GM21528 (cell line): ENCODE data around the gene ST6GAL1.
A peak's percentile ranks its signal among the peaks of the same experiment; 100 is the strongest.
"Not testable (repeated sequence)": the region's sequence is repeated elsewhere in the genome, so short reads cannot be mapped to it uniquely, and the experiment has no call there.

Experiments used
- ATAC-seq: cut with Tn5 transposase; IDR thresholded peaks from one replicate; pipeline ENCODE4 v1.9.1; 2021; ENCODE audit warnings: mild to moderate bottlenecking, moderate library complexity; ENCODE audit not compliant: unreplicated experiment, low FRiP score

The ST6GAL1 gene

GRCh38 chr3:187017511-187018230 is 87.3 kb downstream of the ST6GAL1 start:
- no peak for ATAC-seq

- no peak for ATAC-seq
These were observed 89.3 kb downstream of the ST6GAL1 start for GRCh38 chr3:187019542-187020072.

- no peak for ATAC-seq
These were observed 90.0 kb downstream of the ST6GAL1 start for GRCh38 chr3:187020376-187020775.

- peak; percentile 42 for ATAC-seq
These were observed 91.5 kb downstream of the ST6GAL1 start for GRCh38 chr3:187021748-187022402.

- no peak for ATAC-seq
These were observed 92.2 kb downstream of the ST6GAL1 start for GRCh38 chr3:187022403-187023029.

- ATAC-seq, result not testable (repeated sequence)
These were observed 93.0 kb downstream of the ST6GAL1 start for GRCh38 chr3:187023340-187023739.

- no peak for ATAC-seq
These were observed 94.4 kb downstream of the ST6GAL1 start for GRCh38 chr3:187024536-187025226.

GRCh38 chr3:187025254-187025655 is 94.9 kb downstream of the ST6GAL1 start:
- ATAC-seq, result peak; percentile 35

- peak; percentile 11 for ATAC-seq
These were observed 95.5 kb downstream of the ST6GAL1 start for GRCh38 chr3:187025656-187026316.

GRCh38 chr3:187026317-187026670 is 96.0 kb downstream of the ST6GAL1 start:
- ATAC-seq, result no peak

- ATAC-seq, result peak; percentile 39
These were observed 97.4 kb downstream of the ST6GAL1 start for GRCh38 chr3:187027531-187028278.

- ATAC-seq, result no peak
These were observed 101.6 kb downstream of the ST6GAL1 start for GRCh38 chr3:187031934-187032333.

- ATAC-seq, result no peak
These were observed 106.1 kb downstream of the ST6GAL1 start for GRCh38 chr3:187036394-187036793.

- no peak for ATAC-seq
These were observed 108.9 kb downstream of the ST6GAL1 start for GRCh38 chr3:187039100-187039722.

- ATAC-seq, result no peak
These were observed 109.5 kb downstream of the ST6GAL1 start for GRCh38 chr3:187039723-187040414.

GRCh38 chr3:187040516-187041361 is 110.4 kb downstream of the ST6GAL1 start:
- ATAC-seq, result no peak

- peak; percentile 49 for ATAC-seq
These were observed 111.3 kb downstream of the ST6GAL1 start for GRCh38 chr3:187041362-187042307.
